ENCODE data around the gene GOLGA6A. TPM values are rescaled to one million over a fixed set of nuclear protein-coding genes. Genes with fewer than 3 reads are reported as not detected.

Gene GOLGA6A
- total and polyA plus RNA-seq, 2 of the 13 experiments (the other 11 are each of a cell fraction or from before 2014, with no cell fraction given), result 0.04 to 0.22 TPM

DNA sequence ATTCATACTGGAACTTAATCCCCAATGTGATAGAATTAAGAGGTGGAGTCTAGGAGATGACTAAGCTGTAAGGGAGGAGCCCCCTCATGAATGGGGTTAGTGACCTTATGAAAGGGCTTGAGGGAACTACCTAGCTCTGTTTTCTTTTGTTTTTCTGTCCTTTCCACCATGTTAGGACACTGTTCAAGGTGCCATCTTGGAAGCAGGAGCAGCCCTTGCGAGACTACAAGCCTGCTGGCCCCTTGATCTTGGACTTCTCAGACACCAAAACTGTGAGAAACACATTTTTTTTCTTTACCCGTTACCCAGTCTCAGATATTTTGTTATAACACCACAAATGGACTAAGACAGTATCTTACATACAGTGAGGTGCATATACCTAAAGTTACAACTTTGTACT, 26.5 kb downstream of the GOLGA6A start:
- H3K9me3 ChIP-seq (ENCODE audit: low read length), result no peaks in the 10 kb centered on the region
- DNase-seq (ENCODE audit: low spot score), result no peak
- no peaks in the 10 kb centered on the region for H3K79me2 ChIP-seq (ENCODE audit: insufficient read depth, low read length)
- no peak overlapping the region for H3K27ac ChIP-seq (ENCODE audit: extremely low read length, insufficient read depth, low read length)
- 0 out of 5 replicates have a peak, but pooled peaks cover 0 to 1% of the 10 kb centered on the region in 2 experiments for H3K27me3 ChIP-seq (ENCODE audit: control insufficient read depth in 1 of 2, insufficient read depth in 2 of 2, low read length in 2 of 2)
- H3K4me2 ChIP-seq (ENCODE audit: low read depth, low read length), result no peak overlapping the region
- 4% methylated on average over 2 of the region's 2 CpGs for WGBS (ENCODE audit: low lambda C conversion rate)
- CTCF ChIA-PET (ENCODE audit: low intra/inter-chr PET ratio, low total read pairs), result no interaction called here
- TF ChIP-seq TOE1 (CRISPR knock-in tag; IDR thresholded peaks at IDR 0.05) (no peak), SKI (IDR thresholded peaks at IDR 0.05; ENCODE audit: partially characterized antibody) (no peak), TCF12 (IDR thresholded peaks at IDR 0.05) (no peak), TCF12 (CRISPR knock-in tag; IDR thresholded peaks at IDR 0.05) (no peak), ZNF746 (CRISPR knock-in tag; IDR thresholded peaks at IDR 0.05) (no peak), ZNF678 (CRISPR knock-in tag; IDR thresholded peaks at IDR 0.05) (no peak), ELF1 (CRISPR knock-in tag; IDR thresholded peaks at IDR 0.05) (no peak), TCF7 (IDR thresholded peaks at IDR 0.05; ENCODE audit: low read depth) (no peak), RFX1 (IDR thresholded peaks at IDR 0.05) (no peak)
- TF ChIP-seq, protein P1, sequence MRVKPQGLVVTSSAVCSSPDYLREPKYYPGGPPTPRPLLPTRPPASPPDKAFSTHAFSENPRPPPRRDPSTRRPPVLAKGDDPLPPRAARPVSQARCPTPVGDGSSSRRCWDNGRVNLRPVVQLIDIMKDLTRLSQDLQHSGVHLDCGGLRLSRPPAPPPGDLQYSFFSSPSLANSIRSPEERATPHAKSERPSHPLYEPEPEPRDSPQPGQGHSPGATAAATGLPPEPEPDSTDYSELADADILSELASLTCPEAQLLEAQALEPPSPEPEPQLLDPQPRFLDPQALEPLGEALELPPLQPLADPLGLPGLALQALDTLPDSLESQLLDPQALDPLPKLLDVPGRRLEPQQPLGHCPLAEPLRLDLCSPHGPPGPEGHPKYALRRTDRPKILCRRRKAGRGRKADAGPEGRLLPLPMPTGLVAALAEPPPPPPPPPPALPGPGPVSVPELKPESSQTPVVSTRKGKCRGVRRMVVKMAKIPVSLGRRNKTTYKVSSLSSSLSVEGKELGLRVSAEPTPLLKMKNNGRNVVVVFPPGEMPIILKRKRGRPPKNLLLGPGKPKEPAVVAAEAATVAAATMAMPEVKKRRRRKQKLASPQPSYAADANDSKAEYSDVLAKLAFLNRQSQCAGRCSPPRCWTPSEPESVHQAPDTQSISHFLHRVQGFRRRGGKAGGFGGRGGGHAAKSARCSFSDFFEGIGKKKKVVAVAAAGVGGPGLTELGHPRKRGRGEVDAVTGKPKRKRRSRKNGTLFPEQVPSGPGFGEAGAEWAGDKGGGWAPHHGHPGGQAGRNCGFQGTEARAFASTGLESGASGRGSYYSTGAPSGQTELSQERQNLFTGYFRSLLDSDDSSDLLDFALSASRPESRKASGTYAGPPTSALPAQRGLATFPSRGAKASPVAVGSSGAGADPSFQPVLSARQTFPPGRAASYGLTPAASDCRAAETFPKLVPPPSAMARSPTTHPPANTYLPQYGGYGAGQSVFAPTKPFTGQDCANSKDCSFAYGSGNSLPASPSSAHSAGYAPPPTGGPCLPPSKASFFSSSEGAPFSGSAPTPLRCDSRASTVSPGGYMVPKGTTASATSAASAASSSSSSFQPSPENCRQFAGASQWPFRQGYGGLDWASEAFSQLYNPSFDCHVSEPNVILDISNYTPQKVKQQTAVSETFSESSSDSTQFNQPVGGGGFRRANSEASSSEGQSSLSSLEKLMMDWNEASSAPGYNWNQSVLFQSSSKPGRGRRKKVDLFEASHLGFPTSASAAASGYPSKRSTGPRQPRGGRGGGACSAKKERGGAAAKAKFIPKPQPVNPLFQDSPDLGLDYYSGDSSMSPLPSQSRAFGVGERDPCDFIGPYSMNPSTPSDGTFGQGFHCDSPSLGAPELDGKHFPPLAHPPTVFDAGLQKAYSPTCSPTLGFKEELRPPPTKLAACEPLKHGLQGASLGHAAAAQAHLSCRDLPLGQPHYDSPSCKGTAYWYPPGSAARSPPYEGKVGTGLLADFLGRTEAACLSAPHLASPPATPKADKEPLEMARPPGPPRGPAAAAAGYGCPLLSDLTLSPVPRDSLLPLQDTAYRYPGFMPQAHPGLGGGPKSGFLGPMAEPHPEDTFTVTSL (CRISPR knock-in tag; IDR thresholded peaks at IDR 0.05; ENCODE audit: borderline replicate concordance), result no peak
- TF ChIP-seq, protein P2, sequence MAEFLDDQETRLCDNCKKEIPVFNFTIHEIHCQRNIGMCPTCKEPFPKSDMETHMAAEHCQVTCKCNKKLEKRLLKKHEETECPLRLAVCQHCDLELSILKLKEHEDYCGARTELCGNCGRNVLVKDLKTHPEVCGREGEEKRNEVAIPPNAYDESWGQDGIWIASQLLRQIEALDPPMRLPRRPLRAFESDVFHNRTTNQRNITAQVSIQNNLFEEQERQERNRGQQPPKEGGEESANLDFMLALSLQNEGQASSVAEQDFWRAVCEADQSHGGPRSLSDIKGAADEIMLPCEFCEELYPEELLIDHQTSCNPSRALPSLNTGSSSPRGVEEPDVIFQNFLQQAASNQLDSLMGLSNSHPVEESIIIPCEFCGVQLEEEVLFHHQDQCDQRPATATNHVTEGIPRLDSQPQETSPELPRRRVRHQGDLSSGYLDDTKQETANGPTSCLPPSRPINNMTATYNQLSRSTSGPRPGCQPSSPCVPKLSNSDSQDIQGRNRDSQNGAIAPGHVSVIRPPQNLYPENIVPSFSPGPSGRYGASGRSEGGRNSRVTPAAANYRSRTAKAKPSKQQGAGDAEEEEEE (CRISPR knock-in tag; IDR thresholded peaks at IDR 0.05; ENCODE audit: borderline replicate concordance), result no peak
- TF ChIP-seq, protein P3, sequence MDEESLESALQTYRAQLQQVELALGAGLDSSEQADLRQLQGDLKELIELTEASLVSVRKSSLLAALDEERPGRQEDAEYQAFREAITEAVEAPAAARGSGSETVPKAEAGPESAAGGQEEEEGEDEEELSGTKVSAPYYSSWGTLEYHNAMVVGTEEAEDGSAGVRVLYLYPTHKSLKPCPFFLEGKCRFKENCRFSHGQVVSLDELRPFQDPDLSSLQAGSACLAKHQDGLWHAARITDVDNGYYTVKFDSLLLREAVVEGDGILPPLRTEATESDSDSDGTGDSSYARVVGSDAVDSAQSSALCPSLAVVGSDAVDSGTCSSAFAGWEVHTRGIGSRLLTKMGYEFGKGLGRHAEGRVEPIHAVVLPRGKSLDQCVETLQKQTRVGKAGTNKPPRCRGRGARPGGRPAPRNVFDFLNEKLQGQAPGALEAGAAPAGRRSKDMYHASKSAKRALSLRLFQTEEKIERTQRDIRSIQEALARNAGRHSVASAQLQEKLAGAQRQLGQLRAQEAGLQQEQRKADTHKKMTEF (CRISPR knock-in tag; IDR thresholded peaks at IDR 0.05), result no peak
- ATAC-seq, result no peak
- H3K36me3 ChIP-seq (replicated peaks in 1 of 2; ENCODE audit: control insufficient read depth in 1 of 2, insufficient read depth in 2 of 2, low read length in 2 of 2), result no peaks in the 10 kb centered on the region
- H3K9ac ChIP-seq (ENCODE audit: insufficient read depth, low read depth, low read length), result no peak overlapping the region
- H2AFZ ChIP-seq (ENCODE audit: low read length), result no peak overlapping the region
- no TSS peak for BruUV-seq (replicated peaks)
- no peak overlapping the region for H3K4me3 ChIP-seq (replicated peaks in 1 of 3; ENCODE audit: insufficient read depth in 1 of 3, low read depth in 2 of 3, low read length in 3 of 3)
- POLR2A ChIA-PET, result no interaction called here
- no peaks in the 10 kb centered on the region for H3K4me1 ChIP-seq (ENCODE audit: insufficient read depth, low read length)
- intact Hi-C loops (cut with micrococcal nuclease; ENCODE audit: unreplicated experiment) (no loop called here), in situ Hi-C loops (cut with HindIII; ENCODE audit: extremely low pct_ligation_motif_present, low pct_unique_long_range_greater_than_20kb) (no loop called here)
- no peak for FAIRE-seq
- H4K20me1 ChIP-seq (ENCODE audit: insufficient read depth, low read length), result no peaks in the 10 kb centered on the region

Data from HepG2 (cell line).